ENCODE measurements around the gene CDH4.

Gene CDH4

GRCh38 chr20:61664556-61665320 is 412.7 kb downstream of the CDH4 start:
- DNase-seq, result no peak

DNA sequence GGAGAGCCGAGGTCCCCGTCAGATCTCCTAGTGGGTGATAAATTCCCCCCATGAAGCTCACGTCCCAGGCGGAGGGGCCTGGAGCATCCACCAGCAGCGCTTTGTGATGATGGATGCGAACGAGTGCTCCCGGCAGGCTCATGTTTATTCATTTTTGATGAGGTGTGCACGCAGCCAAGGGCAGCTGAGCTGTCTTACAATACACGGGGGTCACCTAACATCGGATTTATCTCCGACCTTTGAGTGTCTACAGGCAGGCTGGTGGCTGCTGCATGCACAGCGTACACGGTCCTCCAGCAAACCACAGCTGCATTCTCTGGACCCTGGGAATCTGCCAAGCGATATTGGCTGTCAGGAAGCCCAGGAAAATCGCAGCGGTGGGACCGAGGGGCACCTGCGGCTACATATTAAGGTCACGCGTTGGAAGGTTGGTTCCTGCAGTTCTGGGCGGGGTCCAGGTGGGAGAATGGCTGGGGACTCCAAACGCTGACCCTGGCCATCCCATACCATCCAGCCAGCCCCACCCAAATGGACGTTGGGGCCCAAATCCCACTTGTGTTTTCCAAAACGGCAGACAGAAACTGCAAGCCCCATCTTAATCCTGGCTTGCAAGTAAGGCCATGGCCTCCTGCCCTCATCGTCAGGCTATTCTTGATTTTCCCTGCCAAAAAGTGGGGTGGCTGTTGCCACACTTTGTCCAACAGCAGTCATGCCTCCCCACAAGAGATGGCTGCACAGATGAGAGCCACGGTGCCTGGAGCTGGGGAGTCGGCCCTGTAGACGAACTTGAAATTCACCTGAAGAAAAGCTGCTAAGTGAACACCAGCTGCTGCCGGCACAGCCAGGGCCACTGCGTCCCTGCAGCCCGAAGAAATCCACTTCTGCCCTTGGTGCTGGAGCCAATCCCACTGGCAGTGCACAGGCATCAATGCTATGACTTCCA is 413.7 kb downstream of the CDH4 start:
- no peak for DNase-seq

DNA sequence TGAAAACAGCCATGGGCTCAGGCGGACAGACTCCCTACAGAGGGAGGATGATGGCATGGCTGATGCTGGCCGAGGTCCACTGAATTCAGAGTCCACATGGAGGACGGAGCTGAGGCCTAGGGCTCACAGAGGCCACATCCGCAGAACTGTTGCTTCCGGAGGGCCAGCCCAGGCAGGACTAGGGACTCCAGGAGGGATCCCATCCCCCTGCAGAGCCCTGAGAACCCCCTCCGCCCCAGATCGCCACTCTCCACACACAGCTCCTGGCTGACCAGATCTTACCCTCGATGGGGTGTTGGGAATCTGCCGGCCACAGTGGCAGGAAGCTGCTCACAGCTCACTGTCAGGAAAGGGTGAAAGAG is 414.4 kb downstream of the CDH4 start:
- no peak for DNase-seq

DNA sequence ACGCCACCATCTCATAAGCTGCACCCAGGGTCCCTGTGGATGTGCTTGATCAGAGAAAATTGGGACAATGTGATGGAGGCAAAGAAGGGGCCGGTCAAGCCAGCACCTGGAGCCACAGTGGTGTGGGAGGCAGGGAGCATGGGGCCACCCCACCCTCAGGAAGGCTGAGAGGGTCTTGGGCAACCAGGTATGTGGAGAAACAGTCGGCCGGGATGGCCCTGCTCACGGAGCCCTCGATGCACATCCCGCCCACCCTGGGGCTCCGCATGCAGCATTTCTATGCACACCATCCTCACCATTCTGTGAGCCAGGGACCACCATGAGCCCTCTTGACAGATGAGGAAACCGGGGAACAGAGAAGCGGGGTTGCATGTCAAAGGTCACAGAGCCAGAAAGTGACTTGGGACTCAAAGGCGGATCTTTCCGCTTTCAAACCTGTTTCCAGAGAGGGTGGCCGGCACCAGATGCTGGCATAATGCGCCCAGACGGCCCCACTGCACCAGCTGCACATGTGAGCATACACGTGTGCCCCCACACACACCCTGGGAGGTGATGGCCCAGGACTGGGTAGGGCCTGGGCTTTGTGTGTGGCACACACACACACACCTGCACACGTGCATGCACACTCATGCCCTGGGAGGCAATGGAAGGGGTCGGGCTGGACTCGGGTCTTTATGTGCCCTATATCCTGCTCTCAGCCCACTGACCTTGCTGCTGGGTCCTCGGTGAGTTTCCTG is 415.2 kb downstream of the CDH4 start:
- no peak for DNase-seq

GRCh38 chr20:61668065-61668650 is 416.1 kb downstream of the CDH4 start:
- DNase-seq, result no peak

DNA sequence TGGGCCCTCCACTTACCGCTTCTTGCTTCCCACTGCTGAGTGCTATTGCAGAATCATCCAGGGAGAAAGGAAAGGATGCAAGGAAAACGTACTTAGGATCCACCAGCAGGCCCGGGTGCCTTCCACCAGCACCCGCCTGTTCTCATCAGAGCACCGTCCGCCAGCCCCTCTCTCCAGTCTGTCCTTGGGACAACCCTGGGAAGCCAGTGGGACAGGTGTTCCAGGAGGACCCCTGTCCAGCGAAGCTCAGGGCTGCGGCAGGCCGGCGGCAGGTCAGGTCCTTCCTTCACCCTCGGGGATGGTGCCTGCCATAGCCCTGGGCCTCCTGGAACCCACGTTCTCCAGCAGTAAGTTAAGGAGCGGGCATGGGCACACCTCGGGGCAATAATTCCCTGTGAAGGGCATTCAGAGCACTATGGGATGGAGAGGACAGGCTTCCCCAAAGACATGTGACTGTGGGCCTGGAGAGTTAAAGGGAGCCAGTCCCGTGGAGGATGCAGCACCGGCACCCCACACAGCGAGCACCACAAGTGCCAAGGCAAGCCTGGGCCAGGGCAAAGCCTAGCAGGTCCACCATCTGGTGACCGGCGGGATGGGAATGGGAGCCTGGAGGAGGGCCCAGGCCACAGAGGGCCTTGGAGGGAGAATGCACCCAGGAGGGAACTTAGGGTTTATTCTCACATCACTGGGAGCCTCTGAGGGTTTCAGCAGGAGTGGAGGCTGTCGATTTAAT is 416.9 kb downstream of the CDH4 start:
- DNase-seq, result no peak

- no peak for DNase-seq
Observed at GRCh38 chr20:61670274-61670673, 418.2 kb downstream of the CDH4 start.

GRCh38 chr20:61671559-61671958 is 419.5 kb downstream of the CDH4 start:
- DNase-seq, result no peak

GRCh38 chr20:61673152-61673847 is 421.2 kb downstream of the CDH4 start:
- no peak for DNase-seq

- DNase-seq, result no peak
Observed at GRCh38 chr20:61674121-61674520, 422.1 kb downstream of the CDH4 start.

GRCh38 chr20:61674688-61675087 is 422.6 kb downstream of the CDH4 start:
- DNase-seq, result no peak

GRCh38 chr20:61677928-61678327 is 425.9 kb downstream of the CDH4 start:
- no peak for DNase-seq

DNA sequence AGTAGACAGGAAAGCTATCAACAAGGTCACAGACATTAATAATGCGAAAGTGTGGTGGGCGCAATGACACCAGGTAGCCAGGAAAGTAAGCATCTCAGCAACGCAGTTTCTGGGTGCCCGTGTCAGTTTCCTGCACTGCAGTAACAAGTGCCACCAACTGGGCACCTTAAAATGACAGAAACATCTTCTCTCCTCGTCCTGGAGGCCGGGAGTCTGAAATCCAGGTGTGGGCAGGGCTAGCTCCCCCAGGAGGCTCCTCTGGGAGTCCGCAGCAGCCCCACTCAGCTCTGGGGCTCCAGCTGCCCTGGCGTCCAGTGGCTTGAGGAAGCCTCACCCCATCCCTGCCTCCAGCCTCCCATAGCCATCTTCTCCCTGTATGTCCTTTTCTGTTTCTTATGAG is 426.4 kb downstream of the CDH4 start:
- DNase-seq, result no peak

- DNase-seq, result no peak
Observed at GRCh38 chr20:61679473-61679872, 427.4 kb downstream of the CDH4 start.

- no peak for DNase-seq
Observed at GRCh38 chr20:61680096-61680495, 428.0 kb downstream of the CDH4 start.

- no peak for DNase-seq
Observed at GRCh38 chr20:61682114-61682995, 430.3 kb downstream of the CDH4 start.

- DNase-seq, result no peak
Observed at GRCh38 chr20:61682996-61683681, 431.1 kb downstream of the CDH4 start.

DNA sequence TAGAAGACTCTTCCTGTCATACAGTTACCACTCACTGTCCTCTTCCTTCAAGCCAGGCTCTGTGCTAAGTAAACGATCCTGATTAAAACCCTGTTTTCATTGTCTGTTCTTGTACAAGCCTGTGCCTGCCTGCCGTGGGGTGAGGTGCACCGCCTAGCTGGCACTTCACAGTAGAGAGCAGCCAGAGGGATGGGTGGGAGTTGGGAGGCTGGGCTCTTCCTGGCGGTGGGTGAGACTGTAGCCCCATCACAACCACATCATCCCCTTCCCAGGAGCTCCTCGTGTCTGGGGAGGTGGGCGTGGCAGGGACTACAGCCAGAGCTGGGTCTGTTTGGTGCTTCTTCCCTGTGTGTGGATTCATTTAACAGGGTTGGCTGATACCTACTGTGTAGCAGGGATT is 431.7 kb downstream of the CDH4 start:
- no peak for DNase-seq

- no peak for DNase-seq
Observed at GRCh38 chr20:61684136-61684535, 432.1 kb downstream of the CDH4 start.

Measured in NCI-H2029 (cell line).